Astrocyte of the hippocampus (primary cell): ENCODE data around the gene METAP2.

Experiments
- DNase-seq: peaks from one replicate; pipeline ENCODE4 v3.0.0; 2011; ENCODE audit warnings: low read depth, low spot score

Gene METAP2

GRCh38 chr12:95549392-95550084 is 75.6 kb downstream of the METAP2 start:
- DNase-seq: no peak

GRCh38 chr12:95551305-95551704 is 77.4 kb downstream of the METAP2 start, which contains the start of gene USP44:
Gene USP44, minus strand, starts transcription at chr12:95551476. Its CDS starts 17,220 bp downstream, at chr12:95534256.
- no peak for DNase-seq

- DNase-seq: no peak
Measured at GRCh38 chr12:95551913-95552516, 78.1 kb downstream of the METAP2 start.

- DNase-seq: no peak
Measured at GRCh38 chr12:95553197-95553943, 79.4 kb downstream of the METAP2 start.

- DNase-seq: no peak
Measured at GRCh38 chr12:95554532-95555071, 80.7 kb downstream of the METAP2 start.

GRCh38 chr12:95557625-95558024 is 83.7 kb downstream of the METAP2 start:
- DNase-seq: no peak
